Measurements from ENCODE around the gene DYRK1A.

DNA sequence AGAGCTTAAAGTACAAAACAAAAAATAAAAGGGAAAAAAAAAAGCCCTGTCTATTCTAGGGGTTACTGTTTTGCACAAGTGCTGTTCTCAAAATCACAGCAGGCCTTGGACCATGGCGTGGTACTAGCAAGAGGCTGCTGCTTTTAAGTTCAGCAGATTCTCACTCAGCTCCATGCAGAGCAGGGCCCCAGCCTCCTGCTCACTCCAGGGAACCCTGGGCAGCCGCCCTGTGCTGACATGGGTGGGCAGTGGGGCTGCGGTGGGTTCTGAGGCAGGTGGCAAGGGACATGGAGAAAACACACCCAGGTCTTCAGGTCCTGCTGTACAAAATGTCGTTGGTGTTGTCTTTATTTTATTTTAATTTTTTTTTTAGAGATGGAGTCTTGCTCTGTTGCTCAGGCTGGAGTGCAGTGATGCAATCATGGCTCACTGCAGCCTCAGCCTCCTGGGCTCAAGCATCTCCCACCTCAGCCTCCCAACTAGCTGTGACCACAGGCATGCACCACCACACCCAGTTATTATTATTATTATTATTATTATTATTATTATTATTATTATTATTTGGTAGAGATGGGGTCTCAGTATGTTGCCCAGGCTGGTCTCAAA lies 170.9 kb downstream of the DYRK1A start:
- TF ChIP-seq, protein P1, sequence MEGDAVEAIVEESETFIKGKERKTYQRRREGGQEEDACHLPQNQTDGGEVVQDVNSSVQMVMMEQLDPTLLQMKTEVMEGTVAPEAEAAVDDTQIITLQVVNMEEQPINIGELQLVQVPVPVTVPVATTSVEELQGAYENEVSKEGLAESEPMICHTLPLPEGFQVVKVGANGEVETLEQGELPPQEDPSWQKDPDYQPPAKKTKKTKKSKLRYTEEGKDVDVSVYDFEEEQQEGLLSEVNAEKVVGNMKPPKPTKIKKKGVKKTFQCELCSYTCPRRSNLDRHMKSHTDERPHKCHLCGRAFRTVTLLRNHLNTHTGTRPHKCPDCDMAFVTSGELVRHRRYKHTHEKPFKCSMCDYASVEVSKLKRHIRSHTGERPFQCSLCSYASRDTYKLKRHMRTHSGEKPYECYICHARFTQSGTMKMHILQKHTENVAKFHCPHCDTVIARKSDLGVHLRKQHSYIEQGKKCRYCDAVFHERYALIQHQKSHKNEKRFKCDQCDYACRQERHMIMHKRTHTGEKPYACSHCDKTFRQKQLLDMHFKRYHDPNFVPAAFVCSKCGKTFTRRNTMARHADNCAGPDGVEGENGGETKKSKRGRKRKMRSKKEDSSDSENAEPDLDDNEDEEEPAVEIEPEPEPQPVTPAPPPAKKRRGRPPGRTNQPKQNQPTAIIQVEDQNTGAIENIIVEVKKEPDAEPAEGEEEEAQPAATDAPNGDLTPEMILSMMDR (IDR thresholded peaks at IDR 0.05; ENCODE audit: low read length), result no peak
- TF ChIP-seq EZH2phosphoT487 (IDR thresholded peaks at IDR 0.05; ENCODE audit: low read length) (no peak), EZH2 (optimal IDR thresholded peaks at IDR 0.05; ENCODE audit: low read depth, low read length) (no peak)

All from MM.1S (cell line).